ENCODE results near the gene INTS11. TPM values are rescaled to one million over a fixed set of nuclear protein-coding genes. Genes with fewer than 3 reads are reported as not detected.

INTS11 gene
- polyA plus RNA-seq (2011; rRNA removed) (52.8 and 69.5 TPM in 2 replicates), polyA minus RNA-seq (2011; rRNA and poly(A)+ RNA removed) (103 and 131 TPM in 2 replicates)

DNA sequence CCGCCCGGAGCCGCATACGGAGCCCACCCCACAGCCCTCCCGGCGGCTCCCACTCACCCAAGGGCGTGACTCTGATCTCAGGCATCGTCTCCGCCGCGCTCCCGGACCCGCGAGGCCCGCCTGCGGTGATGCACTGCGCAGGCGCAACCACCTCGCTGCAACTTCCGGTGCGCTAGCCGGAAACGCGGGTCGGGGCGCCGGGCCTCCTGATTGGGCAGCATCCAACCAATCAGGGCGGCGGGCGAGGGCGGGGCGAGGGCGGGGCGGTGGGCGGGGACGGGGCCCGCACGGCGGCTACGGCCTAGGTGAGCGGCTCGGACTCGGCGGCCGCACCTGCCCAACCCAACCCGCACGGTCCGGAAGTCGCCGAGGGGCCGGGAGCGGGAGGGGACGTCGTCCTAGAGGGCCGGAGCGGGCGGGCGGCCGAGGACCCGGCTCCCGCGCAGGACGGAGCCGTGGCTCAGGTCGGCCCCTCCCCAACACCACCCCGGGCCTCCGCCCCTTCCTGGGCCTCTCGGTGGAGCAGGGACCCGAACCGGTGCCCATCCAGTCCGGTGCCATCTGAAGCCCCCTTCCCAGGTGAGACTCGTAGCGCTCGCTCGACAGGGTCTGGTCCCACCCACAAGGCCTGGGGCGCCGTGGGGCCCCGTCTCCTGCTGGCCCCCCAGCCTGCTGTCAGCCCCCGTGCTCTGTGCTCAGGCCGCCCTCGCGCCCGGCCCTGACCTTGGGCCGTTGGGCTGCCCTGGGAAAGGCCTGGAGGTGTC is at the start of gene INTS11, which contains the start of gene CPTP:
TSS of gene INTS11 (minus strand) at position 137 of the 764 bp plus-strand sequence. CDS start at position 85, 52 bp downstream.
TSS of gene CPTP (plus strand) at position 279 of the 764 bp plus-strand sequence. CDS start 2,109 bp downstream, outside the sequence.
- DNase-seq (ENCODE audit: low read depth, low spot score) = peak; percentile 73
- POLR2A ChIA-PET = no interaction called here
- TF ChIP-seq, protein P1, sequence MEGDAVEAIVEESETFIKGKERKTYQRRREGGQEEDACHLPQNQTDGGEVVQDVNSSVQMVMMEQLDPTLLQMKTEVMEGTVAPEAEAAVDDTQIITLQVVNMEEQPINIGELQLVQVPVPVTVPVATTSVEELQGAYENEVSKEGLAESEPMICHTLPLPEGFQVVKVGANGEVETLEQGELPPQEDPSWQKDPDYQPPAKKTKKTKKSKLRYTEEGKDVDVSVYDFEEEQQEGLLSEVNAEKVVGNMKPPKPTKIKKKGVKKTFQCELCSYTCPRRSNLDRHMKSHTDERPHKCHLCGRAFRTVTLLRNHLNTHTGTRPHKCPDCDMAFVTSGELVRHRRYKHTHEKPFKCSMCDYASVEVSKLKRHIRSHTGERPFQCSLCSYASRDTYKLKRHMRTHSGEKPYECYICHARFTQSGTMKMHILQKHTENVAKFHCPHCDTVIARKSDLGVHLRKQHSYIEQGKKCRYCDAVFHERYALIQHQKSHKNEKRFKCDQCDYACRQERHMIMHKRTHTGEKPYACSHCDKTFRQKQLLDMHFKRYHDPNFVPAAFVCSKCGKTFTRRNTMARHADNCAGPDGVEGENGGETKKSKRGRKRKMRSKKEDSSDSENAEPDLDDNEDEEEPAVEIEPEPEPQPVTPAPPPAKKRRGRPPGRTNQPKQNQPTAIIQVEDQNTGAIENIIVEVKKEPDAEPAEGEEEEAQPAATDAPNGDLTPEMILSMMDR (IDR thresholded peaks at IDR 0.05; ENCODE audit: low read depth, low read length) = no peak
- CTCF ChIA-PET = interaction anchor here (1.2 kb wide), 1 partner anchor 47 kb away, joined by 3 read pairs; no protein-coding TSS in a partner anchor
- Histone ChIP-seq H3K9me3 (ENCODE audit: control insufficient read depth, insufficient read depth, low read length) (peaks cover 4% of the 10 kb centered on the region; the same call in 1 of the 2 replicates), H3K27me3 (ENCODE audit: control insufficient read depth, insufficient read depth, low read length) (no peaks in the 10 kb centered on the region), H3K4me3 (ENCODE audit: low read depth, low read length) (peak within 1 kb of the TSS; percentile 86), H3K27ac (ENCODE audit: low read depth, low read length) (no peak within 1 kb of the TSS)

- Histone ChIP-seq H3K27me3 (ENCODE audit: control insufficient read depth, insufficient read depth, low read length) (no peaks in the 10 kb centered on the region), H3K9me3 (ENCODE audit: control insufficient read depth, insufficient read depth, low read length) (peaks cover 4% of the 10 kb centered on the region; the same call in 1 of the 2 replicates), H3K4me3 (ENCODE audit: low read depth, low read length) (peak overlapping the region; percentile 83), H3K27ac (ENCODE audit: low read depth, low read length) (peak overlapping the region; percentile 52)
- no peak for DNase-seq (ENCODE audit: low read depth, low spot score)
- CTCF ChIA-PET = interaction anchor here (1.0 kb wide), 1 partner anchor 8 kb away, joined by 3 read pairs; no protein-coding TSS in a partner anchor
- TF ChIP-seq, protein P1 (IDR thresholded peaks at IDR 0.05; ENCODE audit: low read depth, low read length) = no peak
- POLR2A ChIA-PET = interaction anchor here (1.0 to 2.2 kb wide), 6 partner anchors 12 to 194 kb away, joined by 3 to 16 read pairs (median 5); partner anchors contain the start of gene MXRA8
These were observed 49.5 kb upstream of the INTS11 start for GRCh38 chr1:1373815-1374588.

- TF ChIP-seq, protein P1 (IDR thresholded peaks at IDR 0.05; ENCODE audit: low read depth, low read length) = no peak
- ChIA-PET POLR2A (interaction anchor here (1.0 kb wide), 1 partner anchor 21 kb away, joined by 3 read pairs; no protein-coding TSS in a partner anchor), CTCF (interaction anchor here (0.6 to 1.3 kb wide), 9 partner anchors 8 to 34 kb away, joined by 3 to 7 read pairs (median 3); no protein-coding TSS in a partner anchor)
- H3K27ac ChIP-seq (ENCODE audit: low read depth, low read length) = no peak overlapping the region
- DNase-seq (ENCODE audit: low read depth, low spot score) = no peak
- peaks cover 4% of the 10 kb centered on the region; the same call in 1 of the 2 replicates for H3K9me3 ChIP-seq (ENCODE audit: control insufficient read depth, insufficient read depth, low read length)
- H3K4me3 ChIP-seq (ENCODE audit: low read depth, low read length) = no peak overlapping the region; the same call in 1 of the 2 replicates
- H3K27me3 ChIP-seq (ENCODE audit: control insufficient read depth, insufficient read depth, low read length) = no peaks in the 10 kb centered on the region
These were observed 48.8 kb upstream of the INTS11 start for GRCh38 chr1:1373051-1373814.

DNA sequence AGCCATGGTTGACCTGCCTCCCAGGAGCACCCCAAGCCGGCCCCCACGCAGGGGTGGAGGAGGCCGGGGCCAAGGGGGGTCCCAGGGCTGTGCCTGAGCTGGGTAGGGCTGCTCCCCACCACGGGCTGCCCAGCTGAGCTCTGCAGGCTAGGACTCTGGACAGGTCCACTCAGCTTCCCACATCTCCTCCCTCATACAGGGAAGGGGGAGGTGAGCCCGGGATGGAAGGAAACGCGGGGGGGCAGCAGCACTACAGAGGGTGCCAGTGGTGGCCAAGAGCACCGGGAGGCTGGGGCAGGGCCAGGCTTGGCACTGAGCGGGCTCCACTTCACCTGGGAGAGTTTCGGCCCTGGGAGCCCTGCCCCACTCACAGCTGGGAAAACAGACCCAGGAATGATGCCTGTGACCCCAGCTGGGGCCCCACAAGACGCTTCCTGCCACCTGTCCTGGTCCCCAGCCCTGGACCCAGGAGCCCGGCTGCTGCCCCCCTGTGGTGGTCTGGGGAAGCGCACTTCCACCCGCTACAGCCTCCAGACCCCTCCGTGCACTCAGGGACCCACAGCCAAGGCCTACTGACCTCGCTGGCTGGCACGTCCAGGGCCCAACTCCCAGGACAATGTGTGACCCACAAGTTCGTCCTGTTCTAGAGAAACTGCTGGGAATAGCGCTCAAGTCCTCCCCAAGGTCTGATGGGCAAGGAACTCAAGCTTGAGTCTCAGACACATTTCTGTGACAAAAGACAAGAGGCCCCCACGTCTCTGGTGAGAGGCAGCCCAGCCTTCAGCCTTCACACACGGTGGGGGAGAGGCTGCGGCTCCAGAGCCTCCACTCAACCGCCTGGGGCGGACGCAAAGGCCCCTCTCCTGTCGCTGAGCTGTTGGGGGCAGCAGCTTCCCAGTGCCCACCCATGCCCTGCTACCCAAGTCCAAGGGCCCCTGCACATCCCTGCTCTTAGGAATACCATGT is 47.6 kb upstream of the INTS11 start:
- CTCF ChIA-PET = interaction anchor here (0.6 to 1.6 kb wide), 15 partner anchors 10 to 47 kb away, joined by 3 to 10 read pairs (median 3); no protein-coding TSS in a partner anchor
- POLR2A ChIA-PET = interaction anchor here (0.6 to 1.8 kb wide), 7 partner anchors 9 to 61 kb away, joined by 3 to 6 read pairs (median 3); partner anchors contain the start of gene MXRA8
- Histone ChIP-seq H3K9me3 (ENCODE audit: control insufficient read depth, insufficient read depth, low read length) (peaks cover 4% of the 10 kb centered on the region; the same call in 1 of the 2 replicates), H3K4me3 (ENCODE audit: low read depth, low read length) (peak overlapping the region; percentile 13; the same call in 1 of the 2 replicates), H3K27me3 (ENCODE audit: control insufficient read depth, insufficient read depth, low read length) (no peaks in the 10 kb centered on the region), H3K27ac (ENCODE audit: low read depth, low read length) (no peak overlapping the region)
- no peak for DNase-seq (ENCODE audit: low read depth, low spot score)
- TF ChIP-seq, protein P1 (IDR thresholded peaks at IDR 0.05; ENCODE audit: low read depth, low read length) = peak; percentile 93
